Epithelial cell of prostate (primary cell): ENCODE measurements around the gene CCNY.

Experiments
- DNase-seq: peaks from one replicate; pipeline ENCODE4 v3.0.0-alpha.2; 2011; ENCODE audit warnings: low read depth, low spot score
- H3K27ac ChIP-seq: fragments of 450-650 bp; 2 replicates; pipeline ENCODE4 v1.5.1; 2017; ENCODE audit warnings: mild to moderate bottlenecking

CCNY gene

DNA sequence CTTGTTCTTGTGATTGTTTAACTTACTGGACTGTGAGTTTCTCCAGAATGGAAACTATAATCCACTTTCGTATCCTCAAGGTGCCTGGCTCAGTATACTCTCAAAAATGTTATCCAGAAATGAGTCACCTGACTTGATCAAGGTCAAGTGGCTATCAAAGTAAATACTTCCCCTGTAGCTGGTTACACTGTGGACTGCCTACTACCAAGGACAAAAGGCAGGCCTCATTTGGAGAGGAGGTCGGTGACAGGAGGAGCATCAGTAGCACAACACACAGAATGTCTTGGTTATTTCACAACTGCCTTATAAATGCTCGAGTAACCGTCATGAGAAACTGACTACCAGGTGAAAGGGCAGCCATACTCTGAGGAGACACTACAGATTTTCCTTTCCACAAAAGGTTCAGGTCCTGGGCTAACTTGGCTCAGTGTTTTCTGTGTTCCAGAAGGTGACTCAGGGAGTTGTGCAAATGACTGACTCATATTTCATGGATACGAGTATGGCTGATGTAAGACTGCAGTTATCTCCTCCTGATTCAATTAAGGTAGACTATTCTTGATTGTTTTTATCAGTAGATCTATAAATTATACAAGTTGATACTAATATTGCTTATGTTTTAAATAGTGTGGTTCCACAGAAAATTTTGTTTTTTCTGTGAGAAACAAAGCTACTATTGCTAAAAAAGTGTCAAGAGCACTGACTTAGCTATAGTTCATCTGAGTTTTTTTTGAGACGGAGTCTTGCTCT lies 4.2 kb upstream of the CCNY start:
- peak; percentile 66 for DNase-seq

DNA sequence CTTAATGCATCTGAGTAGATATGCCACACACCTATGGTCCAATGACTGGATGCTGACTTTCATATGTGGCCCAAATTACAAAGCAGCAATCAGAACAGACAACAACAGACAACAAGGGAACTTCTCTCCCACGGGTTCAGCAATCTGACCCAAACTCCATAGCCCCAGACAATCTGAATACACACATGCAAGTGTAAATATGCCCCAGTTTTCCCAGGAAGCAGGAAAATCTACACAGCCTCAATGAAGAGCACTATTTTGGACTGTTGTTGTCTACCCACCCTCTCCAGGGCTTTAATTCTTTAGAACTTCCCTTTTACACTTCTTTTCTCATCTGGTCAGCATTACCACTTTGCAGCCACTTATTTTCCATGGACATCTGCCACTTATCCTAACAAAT lies 2.0 kb upstream of the CCNY start:
- DNase-seq = no peak
- peak overlapping the region; percentile 93 for H3K27ac ChIP-seq

More for the DNA sequence above, 4.2 kb upstream of the CCNY start:
- peak overlapping the region; percentile 93 for H3K27ac ChIP-seq

- peak overlapping the region; percentile 93 for H3K27ac ChIP-seq
- DNase-seq = no peak
These were observed 901 bp upstream of the CCNY start for GRCh38 chr10:35335133-35336083.

DNA sequence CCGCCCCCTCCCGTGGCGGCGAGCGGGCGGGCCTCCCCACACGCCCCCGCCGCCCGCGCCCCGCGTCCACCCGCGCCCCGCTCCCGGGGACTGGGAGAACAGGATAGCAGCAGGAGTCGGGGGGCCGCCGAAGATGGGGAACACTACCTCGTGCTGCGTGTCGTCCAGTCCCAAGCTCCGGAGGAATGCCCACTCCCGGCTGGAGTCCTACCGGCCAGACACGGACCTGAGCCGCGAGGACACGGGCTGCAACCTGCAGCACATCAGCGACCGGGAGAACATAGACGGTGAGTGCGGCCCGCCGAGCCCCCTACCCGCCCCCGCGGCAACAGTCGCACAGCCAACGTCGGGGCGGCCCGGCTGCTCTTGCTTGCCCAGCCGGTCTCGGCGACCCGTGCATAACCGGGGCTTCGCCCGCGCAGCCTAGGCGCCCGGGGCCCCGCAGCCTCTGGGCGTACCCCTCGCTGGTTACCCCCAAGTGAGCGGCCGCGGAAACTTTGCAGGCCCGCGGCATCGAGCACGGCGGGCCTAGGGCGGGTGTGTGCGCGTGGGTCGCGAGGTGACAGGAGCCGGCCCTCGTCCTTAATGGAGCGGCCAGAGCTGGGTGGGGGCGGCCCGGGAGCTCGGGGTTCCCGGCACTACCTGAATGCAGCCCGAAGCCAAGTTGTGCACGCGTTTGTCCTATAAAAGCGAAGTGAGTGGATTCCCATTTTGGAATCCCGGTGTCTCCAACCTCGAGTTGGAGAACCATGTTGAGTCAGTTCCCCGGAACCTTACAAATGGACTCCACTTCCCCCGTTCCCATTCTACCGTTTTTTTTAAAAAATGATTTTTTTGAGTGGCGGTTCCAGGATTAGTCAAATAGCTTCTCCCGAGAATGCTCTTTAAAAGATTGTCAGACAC lies 863 bp downstream of the CCNY start:
- no peak for DNase-seq
- H3K27ac ChIP-seq = peak overlapping the region; percentile 93

GRCh38 chr10:35339942-35340341 lies 3.6 kb downstream of the CCNY start:
- H3K27ac ChIP-seq = no peak overlapping the region
- no peak for DNase-seq

- DNase-seq = no peak
- no peak overlapping the region for H3K27ac ChIP-seq
These were observed 4.7 kb downstream of the CCNY start for GRCh38 chr10:35340975-35341374.

GRCh38 chr10:35341521-35341920 lies 5.2 kb downstream of the CCNY start:
- no peak overlapping the region for H3K27ac ChIP-seq
- no peak for DNase-seq

- DNase-seq = no peak
- no peak overlapping the region for H3K27ac ChIP-seq
These were observed 6.0 kb downstream of the CCNY start for GRCh38 chr10:35342183-35342753.

DNA sequence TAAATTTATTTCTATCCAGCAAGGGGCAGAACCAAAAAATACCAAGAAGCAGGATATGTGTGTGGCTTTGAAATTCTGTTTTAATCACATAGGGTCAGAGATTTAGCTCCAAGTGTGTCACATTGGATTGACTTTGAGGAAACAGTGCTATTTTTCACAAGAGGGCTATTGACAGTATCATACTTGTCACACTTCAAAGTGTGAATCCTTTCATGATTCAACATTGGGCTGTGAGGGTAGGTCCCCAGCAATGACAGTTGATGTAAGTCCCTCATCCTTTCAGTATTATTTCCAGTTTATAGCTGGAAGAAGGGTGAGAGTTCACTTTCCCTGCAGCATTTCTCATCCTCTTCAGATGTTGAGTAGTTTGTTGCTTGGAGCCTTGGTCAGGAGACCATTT lies 7.4 kb downstream of the CCNY start:
- H3K27ac ChIP-seq = no peak overlapping the region
- DNase-seq = no peak

- DNase-seq = no peak
- no peak overlapping the region for H3K27ac ChIP-seq
These were observed 9.1 kb downstream of the CCNY start for GRCh38 chr10:35345383-35345742.

- no peak overlapping the region for H3K27ac ChIP-seq
- DNase-seq = no peak
These were observed 9.9 kb downstream of the CCNY start for GRCh38 chr10:35346248-35346647.

- DNase-seq = no peak
- H3K27ac ChIP-seq = no peak overlapping the region
These were observed 10.8 kb downstream of the CCNY start for GRCh38 chr10:35347121-35347562.

DNA sequence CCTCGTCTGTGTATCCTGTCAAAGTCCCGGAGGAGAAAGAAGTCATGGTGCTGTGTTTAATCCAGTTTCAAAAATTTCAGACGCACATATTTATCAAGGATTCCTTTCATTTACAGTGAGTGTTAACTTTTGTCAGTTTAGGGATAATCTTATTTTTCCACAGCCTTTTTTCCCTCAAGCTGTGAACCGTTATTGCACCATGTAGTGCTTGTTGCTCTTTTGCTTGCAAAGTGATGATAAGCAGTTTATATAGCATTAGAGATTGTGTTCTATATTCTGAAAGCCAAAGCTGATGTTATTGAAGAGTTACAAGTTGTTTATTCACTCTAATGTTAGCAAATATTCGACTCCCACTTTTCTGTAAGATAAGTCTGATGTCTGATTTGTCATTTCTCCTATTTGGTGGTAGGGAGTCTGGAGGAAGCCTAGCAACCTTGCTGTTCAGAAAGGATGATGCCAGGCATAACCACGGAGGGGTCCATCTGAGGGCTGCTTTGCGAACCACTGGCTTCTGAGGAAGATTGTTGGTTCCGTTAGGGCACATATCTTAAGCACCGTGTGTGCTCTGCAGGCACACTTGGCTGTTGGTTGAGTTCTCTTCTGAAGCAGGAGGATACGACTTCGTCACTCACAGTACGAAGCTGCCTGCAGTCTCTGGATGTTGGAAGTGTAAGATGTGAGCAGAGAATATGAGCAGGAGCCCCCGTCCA lies 11.7 kb downstream of the CCNY start:
- H3K27ac ChIP-seq = no peak overlapping the region
- DNase-seq = no peak

- no peak overlapping the region for H3K27ac ChIP-seq
- no peak for DNase-seq
These were observed 12.5 kb downstream of the CCNY start for GRCh38 chr10:35348609-35349388.

DNA sequence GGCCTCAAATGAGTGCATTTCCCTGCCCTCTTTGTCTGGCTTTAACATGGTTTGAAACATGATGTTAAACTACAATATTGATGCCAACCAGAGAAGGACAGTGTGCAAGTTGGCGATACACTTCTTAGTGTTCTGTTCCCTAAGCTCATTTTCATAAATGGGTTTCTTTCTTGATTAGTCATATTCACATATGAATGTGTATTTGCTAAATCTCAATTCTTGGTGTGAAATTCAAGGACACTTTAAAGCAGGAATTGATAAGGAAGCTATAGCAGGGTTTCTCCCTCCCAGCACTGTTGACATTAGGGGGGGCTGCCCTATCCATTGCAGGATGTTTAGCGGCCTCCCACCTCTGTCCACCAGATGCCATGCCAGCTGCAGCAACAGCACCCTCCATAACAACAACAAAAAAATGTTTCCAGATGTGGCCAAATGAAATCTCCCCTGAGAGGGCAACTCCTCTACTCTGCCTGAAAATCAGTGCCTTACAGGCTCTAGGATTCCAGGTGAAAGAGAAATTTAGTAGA lies 13.1 kb downstream of the CCNY start:
- no peak for DNase-seq

GRCh38 chr10:35351021-35351420 lies 14.7 kb downstream of the CCNY start:
- DNase-seq = no peak
- H3K27ac ChIP-seq = no peak overlapping the region

More for the DNA sequence above, 13.1 kb downstream of the CCNY start:
- H3K27ac ChIP-seq = no peak overlapping the region

DNA sequence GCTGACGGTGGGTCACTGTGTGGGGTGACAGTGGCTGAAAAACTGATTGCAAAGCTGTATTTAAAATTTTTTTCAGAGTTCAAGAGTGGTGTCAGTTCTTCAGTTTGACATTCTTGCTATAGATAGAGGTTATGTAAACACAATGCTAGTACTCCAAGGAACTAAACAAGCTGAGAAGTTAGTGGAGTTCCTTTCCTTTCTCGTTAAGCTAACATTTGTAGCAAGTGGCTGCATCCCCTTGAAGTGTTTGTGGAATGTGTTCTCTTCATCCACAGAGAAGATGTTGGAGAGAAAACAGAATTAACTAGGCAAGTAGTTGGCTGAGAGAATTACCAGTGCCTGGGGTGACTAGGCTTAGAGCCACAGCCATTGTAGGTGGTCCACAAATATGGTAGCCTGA lies 15.8 kb downstream of the CCNY start:
- no peak overlapping the region for H3K27ac ChIP-seq
- no peak for DNase-seq

- no peak for DNase-seq
- no peak overlapping the region for H3K27ac ChIP-seq
These were observed 16.2 kb downstream of the CCNY start for GRCh38 chr10:35352512-35352911.
